Astrocyte of the cerebellum (primary cell): ENCODE data around the gene TMED3.

ENCODE experiments used
- DNase-seq: peaks from one replicate; pipeline ENCODE4 v3.0.0-alpha.2; 2011; ENCODE audit warnings: low read depth
- H3K4me3 ChIP-seq: 2 replicates; pipeline ENCODE4 v1.5.1; 2011; ENCODE audit warnings: mild to moderate bottlenecking, low read depth, low read length, moderate library complexity
- in situ Hi-C: cut with HindIII; loops from 2 replicates; pipeline ENCODE4 v1.10.0; 2017; ENCODE audit warnings: low sequenced_read_pairs
- TF ChIP-seq, protein P1 (sequence below): IDR thresholded peaks from 2 replicates; pipeline ENCODE4 v1.5.1; 2012; ENCODE audit warnings: low read length, low read depth, moderate library complexity, mild to moderate bottlenecking; ENCODE audit errors: missing control alignments

The TMED3 gene

GRCh38 chr15:79349525-79349924 lies 38.6 kb downstream of the TMED3 start:
- DNase-seq: no peak
- TF ChIP-seq, protein P1, sequence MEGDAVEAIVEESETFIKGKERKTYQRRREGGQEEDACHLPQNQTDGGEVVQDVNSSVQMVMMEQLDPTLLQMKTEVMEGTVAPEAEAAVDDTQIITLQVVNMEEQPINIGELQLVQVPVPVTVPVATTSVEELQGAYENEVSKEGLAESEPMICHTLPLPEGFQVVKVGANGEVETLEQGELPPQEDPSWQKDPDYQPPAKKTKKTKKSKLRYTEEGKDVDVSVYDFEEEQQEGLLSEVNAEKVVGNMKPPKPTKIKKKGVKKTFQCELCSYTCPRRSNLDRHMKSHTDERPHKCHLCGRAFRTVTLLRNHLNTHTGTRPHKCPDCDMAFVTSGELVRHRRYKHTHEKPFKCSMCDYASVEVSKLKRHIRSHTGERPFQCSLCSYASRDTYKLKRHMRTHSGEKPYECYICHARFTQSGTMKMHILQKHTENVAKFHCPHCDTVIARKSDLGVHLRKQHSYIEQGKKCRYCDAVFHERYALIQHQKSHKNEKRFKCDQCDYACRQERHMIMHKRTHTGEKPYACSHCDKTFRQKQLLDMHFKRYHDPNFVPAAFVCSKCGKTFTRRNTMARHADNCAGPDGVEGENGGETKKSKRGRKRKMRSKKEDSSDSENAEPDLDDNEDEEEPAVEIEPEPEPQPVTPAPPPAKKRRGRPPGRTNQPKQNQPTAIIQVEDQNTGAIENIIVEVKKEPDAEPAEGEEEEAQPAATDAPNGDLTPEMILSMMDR: no peak
- H3K4me3 ChIP-seq: no peak overlapping the region
- in situ Hi-C loops: no loop called here

GRCh38 chr15:79352206-79352605 lies 41.3 kb downstream of the TMED3 start:
- no peak for DNase-seq
- TF ChIP-seq, protein P1: no peak
- in situ Hi-C loops: no loop called here
- no peak overlapping the region for H3K4me3 ChIP-seq

DNA sequence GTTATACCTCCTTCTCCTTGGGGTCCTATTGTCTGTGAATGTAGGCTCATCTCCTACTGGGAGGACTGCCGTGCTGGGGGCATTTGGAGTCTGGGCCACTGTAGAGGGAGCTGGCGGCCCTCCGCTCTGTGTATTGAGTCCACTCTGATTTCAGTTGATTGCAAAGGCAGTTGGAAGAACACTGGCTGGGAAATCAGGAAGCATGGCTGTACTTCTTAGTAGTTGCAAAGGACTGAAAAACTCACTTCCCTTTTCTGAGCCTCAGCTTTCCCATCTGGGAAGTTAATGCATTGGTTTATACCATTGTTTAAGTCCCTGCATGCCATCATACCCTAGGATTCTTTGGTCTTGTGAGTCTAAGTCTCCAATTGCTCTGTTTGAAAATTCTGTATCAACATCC lies 46.7 kb downstream of the TMED3 start:
- in situ Hi-C loops: no loop called here
- TF ChIP-seq, protein P1: no peak
- no peak for DNase-seq
- H3K4me3 ChIP-seq: no peak overlapping the region

- TF ChIP-seq, protein P1: no peak
- in situ Hi-C loops: no loop called here
- H3K4me3 ChIP-seq: no peak overlapping the region
- DNase-seq: no peak
These were observed 47.2 kb downstream of the TMED3 start for GRCh38 chr15:79358069-79358468.

GRCh38 chr15:79364571-79365240 lies 53.8 kb downstream of the TMED3 start:
- TF ChIP-seq, protein P1: no peak
- in situ Hi-C loops: no loop called here
- no peak for DNase-seq
- no peak overlapping the region for H3K4me3 ChIP-seq

DNA sequence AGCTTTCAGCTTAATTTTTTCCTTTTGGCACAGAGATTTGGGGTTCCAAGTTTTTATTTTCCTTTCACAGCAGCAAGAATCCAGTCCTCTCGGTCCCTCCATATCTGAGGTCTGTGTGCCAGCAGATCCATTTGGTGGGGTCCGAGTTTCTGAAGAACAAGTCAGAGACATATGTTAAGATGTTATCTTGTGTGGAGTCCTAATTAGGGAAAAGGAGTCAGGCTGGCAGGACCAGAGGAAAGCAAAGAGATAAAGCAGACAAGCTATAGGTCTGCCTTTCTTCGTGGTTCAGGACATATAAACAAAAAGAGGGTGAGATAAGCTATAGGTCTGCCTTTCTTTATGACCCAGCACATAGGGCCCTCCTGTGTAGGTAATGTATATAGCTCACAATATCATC lies 54.9 kb downstream of the TMED3 start:
- TF ChIP-seq, protein P1: no peak
- no peak overlapping the region for H3K4me3 ChIP-seq
- in situ Hi-C loops: no loop called here
- DNase-seq: no peak
